Fibroblast of the aortic adventitia (primary cell): ENCODE measurements around the gene ESR1. TPM values are rescaled to one million over a fixed set of nuclear protein-coding genes. Genes with fewer than 3 reads are reported as not detected.

ENCODE experiments used
- DNase-seq: peaks from one replicate; pipeline ENCODE4 v3.0.0-alpha.2; 2010; ENCODE audit warnings: low read depth
- H3K4me3 ChIP-seq: 2 replicates; pipeline ENCODE4 v1.5.1; 2011; ENCODE audit warnings: low read depth, mild to moderate bottlenecking, control low read depth, low read length, moderate library complexity
- total RNA-seq: library from RNA; depleted of rRNA; stranded (reverse); fragments of >200 nt; gene quantifications from 2 replicates; pipeline ENCODE4 v1.2.3, GENCODE V29; 2012; ENCODE audit warnings: low replicate concordance
- TF ChIP-seq, protein P1 (sequence below): IDR thresholded peaks from 2 replicates; pipeline ENCODE4 v1.5.1; 2011; ENCODE audit warnings: mild to moderate bottlenecking, low read length, control low read depth, inconsistent platforms; ENCODE audit not compliant: insufficient read depth

ESR1 gene
- total RNA-seq, 1 donor: 2.7 TPM

DNA sequence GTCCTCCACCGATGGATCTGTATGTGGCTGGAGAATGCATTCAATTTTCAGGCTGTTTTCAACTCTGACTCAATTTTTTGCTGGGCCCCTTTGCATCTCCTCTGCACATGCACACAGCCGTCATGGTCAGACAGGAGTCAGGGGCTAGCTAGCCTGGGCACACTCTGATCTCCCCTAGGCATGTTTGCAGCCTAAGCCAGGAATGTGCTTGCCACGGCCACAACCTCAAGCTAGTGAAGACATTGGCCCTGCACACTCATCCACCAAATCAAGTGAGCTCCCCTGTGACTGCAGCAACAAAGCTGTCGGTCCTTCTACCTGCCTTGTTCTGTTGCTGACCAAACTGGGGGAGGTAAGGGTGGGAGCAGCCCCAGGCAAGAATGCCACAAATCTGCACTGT, 300.5 kb downstream of the ESR1 start:
- H3K4me3 ChIP-seq: no peak overlapping the region
- TF ChIP-seq, protein P1, sequence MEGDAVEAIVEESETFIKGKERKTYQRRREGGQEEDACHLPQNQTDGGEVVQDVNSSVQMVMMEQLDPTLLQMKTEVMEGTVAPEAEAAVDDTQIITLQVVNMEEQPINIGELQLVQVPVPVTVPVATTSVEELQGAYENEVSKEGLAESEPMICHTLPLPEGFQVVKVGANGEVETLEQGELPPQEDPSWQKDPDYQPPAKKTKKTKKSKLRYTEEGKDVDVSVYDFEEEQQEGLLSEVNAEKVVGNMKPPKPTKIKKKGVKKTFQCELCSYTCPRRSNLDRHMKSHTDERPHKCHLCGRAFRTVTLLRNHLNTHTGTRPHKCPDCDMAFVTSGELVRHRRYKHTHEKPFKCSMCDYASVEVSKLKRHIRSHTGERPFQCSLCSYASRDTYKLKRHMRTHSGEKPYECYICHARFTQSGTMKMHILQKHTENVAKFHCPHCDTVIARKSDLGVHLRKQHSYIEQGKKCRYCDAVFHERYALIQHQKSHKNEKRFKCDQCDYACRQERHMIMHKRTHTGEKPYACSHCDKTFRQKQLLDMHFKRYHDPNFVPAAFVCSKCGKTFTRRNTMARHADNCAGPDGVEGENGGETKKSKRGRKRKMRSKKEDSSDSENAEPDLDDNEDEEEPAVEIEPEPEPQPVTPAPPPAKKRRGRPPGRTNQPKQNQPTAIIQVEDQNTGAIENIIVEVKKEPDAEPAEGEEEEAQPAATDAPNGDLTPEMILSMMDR: no peak
- no peak for DNase-seq

DNA sequence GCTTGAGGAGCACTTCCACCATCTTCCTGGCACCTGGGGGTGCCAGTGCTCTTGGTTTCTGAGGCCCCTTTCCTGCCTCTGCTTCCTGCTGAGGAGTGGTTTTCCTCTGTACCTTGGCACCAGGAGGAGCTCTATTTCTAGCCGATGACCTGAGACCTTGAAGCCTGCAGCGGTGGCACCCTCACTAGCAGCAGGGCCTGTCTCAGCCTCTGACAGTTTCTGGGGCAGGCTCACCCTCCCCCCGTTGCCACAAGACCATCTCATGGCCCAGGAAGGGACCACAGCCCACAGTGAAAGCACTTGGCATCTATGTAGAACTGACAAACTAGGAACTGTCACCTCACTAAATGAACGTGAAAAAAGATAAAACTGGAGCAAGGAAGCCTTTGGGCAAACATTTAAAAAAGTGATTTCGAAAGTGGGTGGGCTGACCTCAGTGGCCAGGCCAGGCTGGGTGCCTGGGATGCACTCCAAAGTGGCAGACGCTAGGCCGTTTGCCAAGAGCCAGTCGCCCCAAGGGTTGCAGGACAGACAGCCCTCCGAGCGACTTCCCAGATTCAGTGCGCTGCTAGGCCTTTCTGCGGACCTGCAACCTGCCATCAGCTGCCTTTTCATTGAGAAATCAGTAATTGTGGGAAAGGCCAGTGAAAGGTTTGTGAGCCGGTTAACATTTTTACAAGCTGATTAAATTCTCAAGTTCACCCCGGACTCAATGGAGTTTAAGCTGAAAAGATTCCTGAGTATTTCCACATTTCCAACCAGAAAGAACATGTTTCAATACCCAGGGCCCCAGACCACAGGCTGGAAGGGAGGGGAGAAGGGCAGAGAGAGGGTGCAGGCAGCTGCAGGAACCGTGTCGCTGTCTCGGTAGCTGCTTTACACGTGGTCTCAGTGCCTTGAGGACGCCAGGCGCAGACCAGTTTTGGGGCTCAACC, 303.7 kb downstream of the ESR1 start:
- H3K4me3 ChIP-seq: no peak overlapping the region
- TF ChIP-seq, protein P1: no peak
- DNase-seq: peak; percentile 59

DNA sequence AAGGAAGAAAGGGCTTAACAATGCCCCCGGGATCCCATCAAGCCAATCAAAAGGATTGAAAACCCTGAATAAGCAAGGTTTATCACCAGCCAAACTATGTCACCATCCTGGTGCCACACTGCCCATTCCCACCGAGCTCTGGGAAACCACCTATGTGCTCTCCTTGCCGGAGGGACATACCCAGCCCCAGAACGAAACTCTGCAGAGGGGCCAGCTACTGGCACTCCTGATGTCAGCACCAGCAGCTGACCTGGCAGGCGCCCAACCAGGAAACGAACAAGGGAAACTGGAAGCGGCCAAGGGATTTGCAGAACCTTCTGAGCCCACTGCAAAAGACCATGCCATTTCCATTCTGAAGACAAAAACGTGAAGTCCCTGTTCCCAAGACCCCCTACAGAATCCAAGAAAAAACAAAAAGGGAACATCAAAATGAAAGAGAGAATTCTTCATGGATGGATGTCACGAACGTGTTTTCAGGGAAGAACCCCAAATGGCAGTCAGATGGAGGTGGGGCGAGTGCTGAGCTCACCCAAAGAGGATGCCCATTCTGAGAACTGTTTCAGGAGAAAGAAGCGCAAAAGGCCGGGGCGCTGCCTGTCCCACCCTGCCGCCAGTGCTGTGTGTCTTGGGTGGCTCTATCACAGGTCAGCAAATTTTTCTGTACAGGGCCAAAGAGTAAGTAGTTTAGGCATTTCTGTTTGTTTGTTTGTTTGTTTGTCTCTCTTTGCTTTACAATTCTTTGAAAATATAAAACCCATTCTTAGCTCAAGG, 305.2 kb downstream of the ESR1 start:
- no peak for DNase-seq
- no peak overlapping the region for H3K4me3 ChIP-seq
- TF ChIP-seq, protein P1: no peak

DNA sequence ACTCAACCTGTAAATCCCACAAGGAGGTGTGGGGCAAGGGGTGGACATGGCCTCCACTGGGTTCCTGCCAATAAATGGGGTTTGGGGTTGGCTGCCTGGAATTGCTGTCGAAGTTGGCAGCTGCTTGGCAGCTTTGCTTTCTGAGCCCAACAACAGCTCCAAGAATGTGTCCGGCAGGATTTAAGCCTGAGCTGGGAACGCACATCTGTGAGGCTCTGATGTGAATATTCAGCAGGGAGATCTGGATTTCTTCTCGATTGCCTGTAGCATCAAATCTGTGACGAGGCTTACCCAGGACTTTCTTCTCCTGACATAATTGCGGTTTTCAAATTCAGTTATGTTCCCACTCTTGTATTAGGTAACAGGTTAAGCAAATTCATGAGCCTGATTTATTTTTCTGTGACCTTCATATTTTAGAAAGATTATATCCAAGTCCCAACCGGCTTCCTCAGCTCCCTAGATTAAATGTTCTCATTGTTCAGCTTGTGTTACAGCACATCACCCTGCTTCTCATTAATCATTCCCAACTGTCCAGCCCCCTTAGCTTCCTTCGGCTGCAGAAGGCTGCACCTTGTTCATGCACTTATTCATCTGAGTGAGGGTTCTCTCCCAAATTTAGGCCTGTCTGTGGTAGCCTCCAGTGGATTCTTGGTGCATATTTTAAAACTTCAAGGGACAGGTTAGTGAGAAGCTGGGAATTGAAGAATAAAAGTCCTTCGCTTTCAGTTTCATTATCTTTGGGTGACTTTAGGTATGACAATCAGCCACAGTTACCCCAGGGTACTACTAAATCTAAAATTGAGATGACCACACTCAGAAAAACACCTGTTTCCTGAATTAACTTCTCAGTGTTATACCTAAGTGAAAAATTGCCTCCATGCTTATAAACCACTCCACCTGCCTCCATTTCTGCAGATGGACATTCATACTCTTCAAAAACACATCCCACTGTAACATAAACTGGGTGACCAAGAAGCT, 310.0 kb downstream of the ESR1 start:
- TF ChIP-seq, protein P1: no peak

DNA sequence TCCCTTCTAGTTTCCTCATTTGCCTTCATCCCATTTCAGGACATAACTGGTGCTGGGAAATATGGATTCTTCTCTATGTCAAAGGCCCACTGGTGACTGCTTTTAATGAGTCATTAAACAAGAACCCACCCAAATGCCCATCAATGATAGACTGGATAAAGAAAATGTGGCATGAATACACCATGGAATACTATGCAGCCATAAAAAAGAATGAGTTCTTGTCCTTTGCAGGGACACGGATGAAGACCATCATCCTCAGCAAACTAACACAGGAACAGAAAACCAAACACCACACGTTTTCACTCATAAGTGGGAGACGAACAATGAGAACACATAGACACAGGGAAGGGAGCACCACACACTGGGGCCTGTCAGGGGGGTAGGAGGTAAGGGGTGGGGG, 310.7 kb downstream of the ESR1 start:
- no peak for DNase-seq
- H3K4me3 ChIP-seq: no peak overlapping the region
- TF ChIP-seq, protein P1: no peak

More for the DNA sequence above, 310.0 kb downstream of the ESR1 start:
- DNase-seq: peak; percentile 86
- no peak overlapping the region for H3K4me3 ChIP-seq

DNA sequence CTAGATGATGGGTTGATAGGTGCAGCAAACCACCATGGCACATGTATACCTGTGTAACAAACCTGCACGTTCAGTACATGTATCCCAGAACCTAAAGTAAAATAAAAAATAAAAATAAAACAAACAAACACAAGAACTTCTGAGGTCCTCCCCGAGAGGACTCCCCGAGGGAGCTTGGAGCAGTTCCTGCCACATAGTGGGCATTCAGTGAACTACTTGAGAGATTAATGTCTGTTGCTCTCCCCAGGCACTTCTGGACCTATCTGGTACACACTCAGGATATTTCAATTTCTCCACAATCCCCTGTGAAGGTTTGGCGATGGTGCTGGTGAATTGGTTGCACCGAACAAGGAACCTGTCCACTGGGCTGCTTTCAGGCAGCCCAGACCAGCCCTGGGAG, 311.2 kb downstream of the ESR1 start:
- TF ChIP-seq, protein P1: no peak
- no peak for DNase-seq
- H3K4me3 ChIP-seq: no peak overlapping the region
